HS-5 (cell line): ENCODE results near the gene CPLX4.

Source experiments
- DNase-seq: peaks from one replicate; pipeline ENCODE4 v3.0.0-alpha.2; 2012; ENCODE audit warnings: low read depth

Gene CPLX4

GRCh38 chr18:59306640-59307039 is 11.8 kb downstream of the CPLX4 start:
- DNase-seq, result no peak

GRCh38 chr18:59305295-59305694 is 13.2 kb downstream of the CPLX4 start:
- DNase-seq, result no peak

GRCh38 chr18:59303656-59304195 is 14.7 kb downstream of the CPLX4 start:
- DNase-seq, result no peak

GRCh38 chr18:59303006-59303405 is 15.4 kb downstream of the CPLX4 start:
- DNase-seq, result no peak

GRCh38 chr18:59301929-59302328 is 16.5 kb downstream of the CPLX4 start:
- DNase-seq, result no peak

GRCh38 chr18:59300676-59301285 is 17.7 kb downstream of the CPLX4 start:
- DNase-seq, result no peak

- no peak for DNase-seq
Observed at GRCh38 chr18:59298871-59299270, 19.6 kb downstream of the CPLX4 start.

- DNase-seq, result no peak
Observed at GRCh38 chr18:59293317-59293716, 25.1 kb downstream of the CPLX4 start.

GRCh38 chr18:59286341-59286740 is 32.1 kb downstream of the CPLX4 start:
- DNase-seq, result no peak

- no peak for DNase-seq
Observed at GRCh38 chr18:59282341-59282740, 36.1 kb downstream of the CPLX4 start.

GRCh38 chr18:59279722-59280121 is 38.7 kb downstream of the CPLX4 start:
- no peak for DNase-seq

GRCh38 chr18:59279193-59279592 is 39.3 kb downstream of the CPLX4 start:
- no peak for DNase-seq

- no peak for DNase-seq
Observed at GRCh38 chr18:59278793-59279192, 39.7 kb downstream of the CPLX4 start.

GRCh38 chr18:59276047-59276446 is 42.4 kb downstream of the CPLX4 start:
- DNase-seq, result no peak

- no peak for DNase-seq
Observed at GRCh38 chr18:59275406-59275949, 43.0 kb downstream of the CPLX4 start.

GRCh38 chr18:59274533-59274928 is 43.9 kb downstream of the CPLX4 start:
- DNase-seq, result no peak

- DNase-seq, result no peak
Observed at GRCh38 chr18:59273759-59274532, 44.5 kb downstream of the CPLX4 start.

- DNase-seq, result no peak
Observed at GRCh38 chr18:59272891-59273758, 45.3 kb downstream of the CPLX4 start, which contains the start of gene RAX. Gene RAX (minus strand): TSS chr18:59273454. CDS start chr18:59273206, 248 bp downstream.

GRCh38 chr18:59272221-59272888 is 46.1 kb downstream of the CPLX4 start:
- DNase-seq, result no peak

- no peak for DNase-seq
Observed at GRCh38 chr18:59271606-59272220, 46.7 kb downstream of the CPLX4 start.

GRCh38 chr18:59270689-59271257 is 47.7 kb downstream of the CPLX4 start:
- no peak for DNase-seq
